ENCODE results near the gene FA2H. TPM values are rescaled to one million over a fixed set of nuclear protein-coding genes. Genes with fewer than 3 reads are reported as not detected.

Gene FA2H
- total RNA-seq, 2 donors from 2014 or later: 0.49 TPM; not detected in 1

DNA sequence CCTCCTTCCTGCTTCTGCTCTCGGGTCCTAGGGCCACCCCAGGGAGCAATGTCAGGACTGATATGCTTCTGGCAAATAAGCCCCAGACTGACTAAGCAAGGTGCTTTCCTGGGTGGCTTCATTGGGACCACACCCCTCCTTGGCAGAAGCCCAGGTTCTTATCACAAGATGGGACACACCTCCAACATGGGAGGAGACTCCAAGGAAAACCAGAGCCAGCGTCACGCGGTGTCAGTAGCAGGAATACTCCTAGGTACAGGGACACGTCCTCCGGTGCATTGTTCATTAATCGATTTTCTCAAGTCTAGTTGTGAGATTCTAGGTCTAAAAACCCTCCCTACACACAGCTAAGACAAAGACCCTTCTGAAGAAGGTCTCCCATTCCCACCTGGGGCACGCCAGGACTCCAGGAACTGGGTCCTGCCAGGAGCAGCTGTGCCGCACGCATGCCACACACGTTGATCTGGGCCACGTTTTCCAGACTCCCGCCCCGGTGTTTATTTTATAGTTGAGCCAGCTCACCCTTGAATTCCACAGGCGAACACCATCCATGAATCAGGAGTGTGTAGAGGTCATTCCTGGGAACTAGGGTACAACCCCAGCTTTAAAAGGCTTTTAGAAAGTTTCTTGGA lies 30.8 kb downstream of the FA2H start:
- Histone ChIP-seq H3K4me1 (ENCODE audit: control insufficient read depth in 1 of 2, low read depth in 2 of 2) (peaks cover 0 to 12% of the 10 kb centered on the region in 2 donors), H3K9me3 (no peaks in the 10 kb centered on the region), H3K27ac (no peak overlapping the region), H3K4me3 (no peak overlapping the region), H3K27me3 (replicated peaks; ENCODE audit: insufficient read depth) (no peaks in the 10 kb centered on the region), H3K36me3 (no peaks in the 10 kb centered on the region)
- no peak for ATAC-seq (ENCODE audit: insufficient number of reproducible peaks, low FRiP score, low read depth)
- no peak for DNase-seq (ENCODE audit: low spot score)
- TF ChIP-seq, protein P1, sequence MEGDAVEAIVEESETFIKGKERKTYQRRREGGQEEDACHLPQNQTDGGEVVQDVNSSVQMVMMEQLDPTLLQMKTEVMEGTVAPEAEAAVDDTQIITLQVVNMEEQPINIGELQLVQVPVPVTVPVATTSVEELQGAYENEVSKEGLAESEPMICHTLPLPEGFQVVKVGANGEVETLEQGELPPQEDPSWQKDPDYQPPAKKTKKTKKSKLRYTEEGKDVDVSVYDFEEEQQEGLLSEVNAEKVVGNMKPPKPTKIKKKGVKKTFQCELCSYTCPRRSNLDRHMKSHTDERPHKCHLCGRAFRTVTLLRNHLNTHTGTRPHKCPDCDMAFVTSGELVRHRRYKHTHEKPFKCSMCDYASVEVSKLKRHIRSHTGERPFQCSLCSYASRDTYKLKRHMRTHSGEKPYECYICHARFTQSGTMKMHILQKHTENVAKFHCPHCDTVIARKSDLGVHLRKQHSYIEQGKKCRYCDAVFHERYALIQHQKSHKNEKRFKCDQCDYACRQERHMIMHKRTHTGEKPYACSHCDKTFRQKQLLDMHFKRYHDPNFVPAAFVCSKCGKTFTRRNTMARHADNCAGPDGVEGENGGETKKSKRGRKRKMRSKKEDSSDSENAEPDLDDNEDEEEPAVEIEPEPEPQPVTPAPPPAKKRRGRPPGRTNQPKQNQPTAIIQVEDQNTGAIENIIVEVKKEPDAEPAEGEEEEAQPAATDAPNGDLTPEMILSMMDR (IDR thresholded peaks at IDR 0.05): no peak

DNA sequence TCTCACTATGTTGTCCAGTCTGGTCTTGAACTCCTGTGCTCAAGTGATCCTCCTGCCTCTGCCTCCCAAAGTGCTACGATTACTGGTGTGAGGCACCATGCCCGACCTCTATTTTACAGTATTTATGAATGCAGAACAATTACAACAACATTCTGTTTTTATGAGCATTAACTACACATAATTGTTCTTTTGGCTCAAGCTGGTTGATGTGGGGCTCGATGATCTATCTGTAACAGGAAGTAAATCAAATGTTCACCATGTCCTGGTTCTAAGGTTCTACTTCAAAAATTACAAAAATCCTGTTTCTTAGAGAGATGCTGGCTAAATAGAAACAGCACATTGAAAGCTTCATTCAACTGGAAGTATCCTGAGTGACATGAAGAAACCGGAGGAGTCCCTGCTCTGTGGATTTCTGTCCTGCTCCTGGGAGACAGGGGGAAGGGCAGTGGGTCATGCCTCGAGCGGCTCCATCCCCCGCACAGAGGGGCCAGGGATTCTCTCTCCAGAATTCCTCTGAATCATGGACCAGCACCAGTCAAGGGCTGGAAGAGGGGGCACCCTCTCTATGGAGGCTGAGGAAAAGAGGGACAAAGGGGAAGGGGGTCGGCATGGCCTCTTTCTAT lies 31.5 kb downstream of the FA2H start:
- TF ChIP-seq, protein P1 (IDR thresholded peaks at IDR 0.05): no peak
- no peak for DNase-seq (ENCODE audit: low spot score)
- Histone ChIP-seq H3K4me3 (no peak overlapping the region), H3K27me3 (replicated peaks; ENCODE audit: insufficient read depth) (no peaks in the 10 kb centered on the region), H3K27ac (no peak overlapping the region), H3K4me1 (ENCODE audit: control insufficient read depth in 1 of 2, low read depth in 2 of 2) (peaks cover 0 to 12% of the 10 kb centered on the region in 2 donors), H3K36me3 (no peaks in the 10 kb centered on the region), H3K9me3 (no peaks in the 10 kb centered on the region)
- no peak for ATAC-seq (ENCODE audit: insufficient number of reproducible peaks, low FRiP score, low read depth)

GRCh38 chr16:74742051-74742481 lies 32.6 kb downstream of the FA2H start:
- ATAC-seq (ENCODE audit: insufficient number of reproducible peaks, low FRiP score, low read depth) (no peak), DNase-seq (ENCODE audit: low spot score) (no peak)
- no peaks in the 10 kb centered on the region for H3K36me3 ChIP-seq
- no peaks in the 10 kb centered on the region for H3K9me3 ChIP-seq
- H3K27me3 ChIP-seq (replicated peaks; ENCODE audit: insufficient read depth): no peaks in the 10 kb centered on the region
- TF ChIP-seq, protein P1 (IDR thresholded peaks at IDR 0.05): no peak
- H3K4me3 ChIP-seq: no peak overlapping the region
- no peak overlapping the region for H3K27ac ChIP-seq
- H3K4me1 ChIP-seq (ENCODE audit: control insufficient read depth in 1 of 2, low read depth in 2 of 2): peaks cover 0 to 12% of the 10 kb centered on the region in 2 donors

DNA sequence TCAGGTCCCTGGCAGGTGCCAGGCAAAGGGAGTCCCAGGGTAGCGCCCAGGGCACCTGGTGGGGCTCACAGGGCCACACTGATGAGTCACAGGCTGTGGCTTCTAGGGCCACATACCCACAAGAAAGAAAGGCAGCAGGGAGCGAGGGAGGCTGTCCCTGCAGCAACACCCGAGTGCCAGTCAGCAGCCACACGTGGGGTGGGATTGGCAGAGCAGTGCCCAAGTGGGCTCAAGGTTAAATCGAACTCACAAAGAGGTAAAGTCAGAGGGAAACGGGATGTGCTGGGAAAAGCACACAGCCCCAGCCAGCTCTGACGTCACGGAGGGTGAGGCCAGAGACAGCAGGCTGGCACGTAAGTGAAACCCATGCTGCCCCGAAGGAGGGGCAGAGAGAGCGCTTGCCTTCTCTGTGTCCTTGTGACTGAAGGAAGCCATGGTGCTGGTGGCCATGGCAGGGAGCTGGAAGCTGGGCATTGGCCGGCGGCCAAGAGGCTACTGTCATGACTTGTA lies 33.8 kb downstream of the FA2H start:
- TF ChIP-seq, protein P1 (IDR thresholded peaks at IDR 0.05): no peak
- Histone ChIP-seq H3K27ac (no peak overlapping the region), H3K4me3 (no peak overlapping the region), H3K4me1 (ENCODE audit: control insufficient read depth in 1 of 2, low read depth in 2 of 2) (peaks cover 0 to 12% of the 10 kb centered on the region in 2 donors), H3K9me3 (no peaks in the 10 kb centered on the region), H3K27me3 (replicated peaks; ENCODE audit: insufficient read depth) (no peaks in the 10 kb centered on the region), H3K36me3 (no peaks in the 10 kb centered on the region)
- DNase-seq (ENCODE audit: low spot score) (no peak), ATAC-seq (ENCODE audit: insufficient number of reproducible peaks, low FRiP score, low read depth) (no peak)

GRCh38 chr16:74739275-74739674 lies 35.3 kb downstream of the FA2H start:
- H3K27ac ChIP-seq: no peak overlapping the region
- no peaks in the 10 kb centered on the region for H3K9me3 ChIP-seq
- no peaks in the 10 kb centered on the region for H3K36me3 ChIP-seq
- TF ChIP-seq, protein P1 (IDR thresholded peaks at IDR 0.05): no peak
- ATAC-seq (ENCODE audit: insufficient number of reproducible peaks, low FRiP score, low read depth) (no peak), DNase-seq (ENCODE audit: low spot score) (no peak)
- H3K4me1 ChIP-seq (ENCODE audit: control insufficient read depth in 1 of 2, low read depth in 2 of 2): peaks cover 0 to 12% of the 10 kb centered on the region in 2 donors
- no peaks in the 10 kb centered on the region for H3K27me3 ChIP-seq (replicated peaks; ENCODE audit: insufficient read depth)
- no peak overlapping the region for H3K4me3 ChIP-seq
